GM12878 (cell line): ENCODE results near the gene CAMTA1. TPM values are rescaled to one million over a fixed set of nuclear protein-coding genes. Genes with fewer than 3 reads are reported as not detected.

Experiments used
- ATAC-seq: fragments of 200-7000 bp; cut with Tn5 transposase; 3 replicates; pipeline ENCODE4 v1.9.1; 2020; ENCODE audit warnings: mild to moderate bottlenecking, moderate library complexity
- BruUV-seq: library from RNA; stranded (reverse); fragments of 400-500 nt; replicated peaks from 2 replicates; lab custom pipeline; 2021; lab: Mats Ljungman, UMichigan
- CTCF ChIA-PET: fragments of 300-600 bp; sonication (Branson Sonifier 250); formaldehyde crosslinking; extraction: SDS; loops from one replicate; lab custom pipeline; 2021; ENCODE audit warnings: inconsistent platforms; lab: Yijun Ruan, JAX
- POLR2A ChIA-PET: fragments of 350-600 bp; formaldehyde crosslinking; extraction: SDS; loops from one replicate; lab custom pipeline; 2021; ENCODE audit warnings: inconsistent platforms; lab: Charles Lee
- RAD21 ChIA-PET: fragments of 300-600 bp; sonication (Branson Sonifier 250); formaldehyde crosslinking; loops from one replicate; lab custom pipeline; 2023; ENCODE audit warnings: antibody characterized with exemption; ENCODE audit not compliant: unreplicated experiment; lab: Charles Lee
- SMC1A ChIA-PET: fragments of 300-600 bp; sonication (Branson Sonifier 250); formaldehyde crosslinking; loops from one replicate; lab custom pipeline; 2023; ENCODE audit not compliant: unreplicated experiment, uncharacterized antibody; lab: Charles Lee
- DNase-seq: peaks from one replicate; pipeline ENCODE4 v3.0.0-alpha.2; 2011; ENCODE audit warnings: low read depth, low spot score
- FAIRE-seq: peaks from 3 replicates; lab custom pipeline; 2011; peaks lifted over from hg19 to GRCh38; lab: Jason Lieb, UNC
- H2AFZ ChIP-seq: 2 replicates; pipeline ENCODE4 v1.6.0; 2011; ENCODE audit warnings: low read depth, low read length, control low read depth; ENCODE audit not compliant: control insufficient read depth
- H3K27ac ChIP-seq: 2 replicates; pipeline ENCODE4 v1.5.1; 2011; ENCODE audit warnings: control low read depth; ENCODE audit not compliant: control insufficient read depth, insufficient read depth
- H3K27me3 ChIP-seq, 2 experiments: replicated peaks in 1 of 2; 2 replicates each; pipeline versions ENCODE4 v1.6.0 to v1.6.1; 2011; ENCODE audit warnings: low read length in 1 of 2; ENCODE audit not compliant: control insufficient read depth in 2 of 2, insufficient read depth in 2 of 2
- H3K36me3 ChIP-seq, 2 experiments: 2 replicates each; pipeline ENCODE4 v1.5.1; 2011; ENCODE audit warnings: low read length in 1 of 2; ENCODE audit not compliant: control insufficient read depth in 2 of 2, insufficient read depth in 2 of 2
- H3K4me1 ChIP-seq: 2 replicates; pipeline ENCODE4 v1.6.1; 2011; ENCODE audit warnings: mild to moderate bottlenecking, low read length, moderate library complexity, mixed read lengths; ENCODE audit not compliant: control insufficient read depth, insufficient read depth
- H3K4me2 ChIP-seq: 2 replicates; pipeline ENCODE4 v1.6.0; 2011; ENCODE audit warnings: control low read depth; ENCODE audit not compliant: control insufficient read depth, insufficient read depth
- H3K4me3 ChIP-seq: fragments of 200-600 bp; sonication (generic); 2 replicates; pipeline ENCODE4 v1.5.1; 2016
- H3K79me2 ChIP-seq: 2 replicates; pipeline ENCODE4 v1.6.0; 2011; ENCODE audit warnings: low read length; ENCODE audit not compliant: control insufficient read depth, insufficient read depth
- H3K9ac ChIP-seq: 2 replicates; pipeline ENCODE4 v1.8.0; 2011; ENCODE audit warnings: low read length, control low read depth, mixed read lengths; ENCODE audit not compliant: control insufficient read depth, insufficient read depth
- H3K9me3 ChIP-seq: replicated peaks from 3 replicates; pipeline ENCODE4 v1.5.1; 2011; ENCODE audit warnings: mild to moderate bottlenecking, low read length; ENCODE audit not compliant: control insufficient read depth, insufficient read depth
- H4K20me1 ChIP-seq: 2 replicates; pipeline ENCODE4 v1.6.0; 2011; ENCODE audit not compliant: control insufficient read depth, insufficient read depth
- ATF7 ChIP-seq: fragments of 450-650 bp; IDR thresholded peaks from 2 replicates; pipeline ENCODE4 v1.6.1; 2016; ENCODE audit warnings: low read depth, mild to moderate bottlenecking
- CBX3 ChIP-seq: fragments of 200-600 bp; sonication (generic); IDR thresholded peaks from 2 replicates; pipeline ENCODE4 v1.6.1; 2016; ENCODE audit warnings: low read depth, borderline replicate concordance
- CEBPB ChIP-seq, 2 experiments: fragments of 150-350 bp in 1 of 2; IDR thresholded peaks; 2 replicates each; pipeline ENCODE4 v1.6.1; 2012 to 2014; ENCODE audit warnings: low read depth in 2 of 2, low read length in 2 of 2, borderline replicate concordance in 1 of 2, inconsistent platforms in 1 of 2
- CREM ChIP-seq: IDR thresholded peaks from 2 replicates; pipeline ENCODE4 v1.6.1; 2014; ENCODE audit warnings: antibody characterized with exemption, low read depth
- E2F4 ChIP-seq: IDR thresholded peaks from 2 replicates; pipeline ENCODE4 v1.6.1; 2012; ENCODE audit warnings: low read depth, low read length, improper control_type of control experiment
- EP300 ChIP-seq, 2 experiments: fragments of 150-350 bp in 1 of 2; IDR thresholded peaks; 2 replicates each; pipeline ENCODE4 v1.6.1; 2011 to 2012; ENCODE audit warnings: low read depth in 2 of 2, low read length in 2 of 2, borderline replicate concordance in 1 of 2, improper control_type of control experiment in 1 of 2, inconsistent platforms in 1 of 2; ENCODE audit not compliant: control insufficient read depth in 1 of 2
- GABPA ChIP-seq: IDR thresholded peaks from 2 replicates; pipeline ENCODE4 v1.6.1; 2014; ENCODE audit warnings: antibody characterized with exemption, low read depth, mild to moderate bottlenecking, inconsistent platforms
- IRF3 ChIP-seq: fragments of 450-650 bp; IDR thresholded peaks from 2 replicates; pipeline ENCODE4 v1.6.1; 2014; ENCODE audit warnings: mild to moderate bottlenecking
- MEF2A ChIP-seq: IDR thresholded peaks from 2 replicates; pipeline ENCODE4 v1.6.1; 2011; ENCODE audit warnings: low read depth, mild to moderate bottlenecking, low read length, moderate library complexity; ENCODE audit not compliant: insufficient read depth
- MTA2 ChIP-seq: fragments of 450-650 bp; IDR thresholded peaks from 2 replicates; pipeline ENCODE4 v1.6.1; 2016; ENCODE audit warnings: low read depth, mild to moderate bottlenecking, moderate library complexity
- NFYB ChIP-seq: IDR thresholded peaks from 2 replicates; pipeline ENCODE4 v1.6.1; 2011; ENCODE audit warnings: low read depth, mild to moderate bottlenecking, low read length, improper control_type of control experiment, moderate library complexity; ENCODE audit not compliant: insufficient read depth
- NRF1 ChIP-seq: conservative IDR thresholded peaks from 2 replicates; pipeline ENCODE4 v1.6.1; 2011; ENCODE audit warnings: mild to moderate bottlenecking, low read depth, low read length, improper control_type of control experiment
- PBX3 ChIP-seq: IDR thresholded peaks from 2 replicates; pipeline ENCODE4 v1.6.1; 2011; ENCODE audit warnings: mild to moderate bottlenecking, low read depth, low read length, moderate library complexity; ENCODE audit not compliant: insufficient replicate concordance
- POU2F2 ChIP-seq: IDR thresholded peaks from 3 replicates; pipeline ENCODE4 v1.6.1; 2011; ENCODE audit warnings: low read depth, mild to moderate bottlenecking, low read length, borderline replicate concordance
- STAT3 ChIP-seq: IDR thresholded peaks from 2 replicates; pipeline ENCODE4 v1.6.1; 2011; ENCODE audit warnings: low read depth, low read length, improper control_type of control experiment
- ZBTB33 ChIP-seq: fragments of 450-650 bp; IDR thresholded peaks from 2 replicates; pipeline ENCODE4 v1.6.1; 2017; ENCODE audit warnings: mild to moderate bottlenecking
- ZNF207 ChIP-seq: fragments of 450-650 bp; IDR thresholded peaks from 2 replicates; pipeline ENCODE4 v1.6.1; 2014; ENCODE audit warnings: antibody characterized with exemption, mild to moderate bottlenecking, borderline replicate concordance
- ZNF217 ChIP-seq: fragments of 450-650 bp; IDR thresholded peaks from 2 replicates; pipeline ENCODE4 v1.6.1; 2017; ENCODE audit warnings: antibody characterized with exemption, mild to moderate bottlenecking
- ZSCAN29 ChIP-seq: fragments of 450-650 bp; IDR thresholded peaks from 2 replicates; pipeline ENCODE4 v1.6.1; 2017; ENCODE audit warnings: mild to moderate bottlenecking, moderate library complexity
- WGBS: methylation state at CpG from one replicate; pipeline ENCODE4 v1.1.6; 2016; ENCODE audit warnings: low lambda C conversion rate; ENCODE audit not compliant: insufficient replicate concordance, insufficient coverage; ENCODE audit errors: missing lambda C conversion rate; 5-methylcytosine and 5-hydroxymethylcytosine counted together
- in situ Hi-C: fragments of 300-500 bp; cut with MboI; formaldehyde crosslinking; loops from 9 replicates; pipeline ENCODE4 v1.14.3; 2018; ENCODE audit warnings: mixed read lengths
- intact Hi-C: fragments of 100-400 bp; cut with micrococcal nuclease; formaldehyde crosslinking; loops from one replicate; pipeline ENCODE4 v1.14.2; 2022; ENCODE audit not compliant: unreplicated experiment
- polyA plus RNA-seq, 11 experiments: library from polyadenylated mRNA; depleted of rRNA in 4 of 11; unstranded in 6 of 11; stranded (reverse) in 5 of 11; fragments of >200 nt; fragmentation: Nextera tagmentation in 4 of 11; fragmentation: Illumina TruSeq in 1 of 11; extraction: Ambion mirVana in 4 of 11; extraction: Trizol in 1 of 11; gene quantifications; 1 replicate in 1 of 11; 2 replicates in 10 of 11; pipeline versions ENCODE4 v1.2.1 to v1.2.3, GENCODE V29; 2011 to 2016; ENCODE audit warnings: inconsistent platforms in 2 of 11, missing spikeins in 2 of 11, low read depth in 1 of 11
- total RNA-seq, 4 experiments: library from RNA; depleted of rRNA in 3 of 4; stranded (reverse); fragments of >200 nt in 3 of 4; fragmentation: Illumina TruSeq in 1 of 4; extraction: Trizol in 1 of 4; gene quantifications; 2 replicates each; pipeline versions ENCODE4 v1.2.1 to v1.2.3, GENCODE V29; 2013 to 2021

The CAMTA1 gene
- total and polyA plus RNA-seq, 10 of the 15 experiments (the other 5 are each of a cell fraction or from before 2014, with no cell fraction given) = 37.7 to 148 (median 76.4) TPM

- Histone ChIP-seq H2AFZ (no peak overlapping the region), H4K20me1 (no peaks in the 10 kb centered on the region), H3K9ac (no peak overlapping the region), H3K9me3 (no peaks in the 10 kb centered on the region; the same call in 2 of the 3 replicates), H3K79me2 (no peaks in the 10 kb centered on the region), H3K27me3 (no peaks in the 10 kb centered on the region), H3K4me1 (no peaks in the 10 kb centered on the region), H3K36me3 (no peaks in the 10 kb centered on the region), H3K4me2 (no peak overlapping the region), H3K4me3 (no peak overlapping the region), H3K27ac (no peak overlapping the region)
- WGBS = 0% methylated on average over 6 of the region's 6 CpGs
- TF ChIP-seq ATF7 = no peak
- no peak for TF ChIP-seq ZNF217
- TF ChIP-seq POU2F2 = no peak
- TF ChIP-seq GABPA = no peak
- TF ChIP-seq CEBPB (IDR thresholded peaks at IDR 0.05; ENCODE audit: borderline replicate concordance in 1 of 2, low read depth in 2 of 2, low read length in 2 of 2) = no peak
- TF ChIP-seq MEF2A = no peak
- TF ChIP-seq IRF3 = no peak
- no peak for TF ChIP-seq NRF1
- TF ChIP-seq ZSCAN29 = no peak
- no peak for TF ChIP-seq ZBTB33
- no peak for TF ChIP-seq ZNF207
- no peak for TF ChIP-seq STAT3
- no peak for TF ChIP-seq CBX3
- TF ChIP-seq PBX3 = no peak
- TF ChIP-seq NFYB = no peak
- no peak for TF ChIP-seq E2F4
- TF ChIP-seq EP300 (IDR thresholded peaks at IDR 0.05; ENCODE audit: borderline replicate concordance in 1 of 2, control insufficient read depth in 1 of 2, low read depth in 2 of 2, low read length in 2 of 2) = no peak
- TF ChIP-seq CREM = no peak
- no peak for TF ChIP-seq MTA2
- in situ Hi-C loops = no loop called here
- no TSS peak for BruUV-seq
- RAD21 ChIA-PET = no interaction called here
- CTCF ChIA-PET = no interaction called here
- intact Hi-C loops = no loop called here
- SMC1A ChIA-PET = no interaction called here
- ATAC-seq (no peak), DNase-seq (no peak), FAIRE-seq (no peak)
- POLR2A ChIA-PET = no interaction called here
Measured at GRCh38 chr1:7422081-7422480, 636.8 kb downstream of the CAMTA1 start.
